Activated CD8-positive, alpha-beta memory T cell treated with anti-CD3 and anti-CD28 coated beads for 36 hours (primary cell): ENCODE data around the gene EP400. TPM values are rescaled to one million over a fixed set of nuclear protein-coding genes. Genes with fewer than 3 reads are reported as not detected.

Source experiments
- CTCF ChIA-PET: fragments of 350-600 bp; sonication (Branson Sonifier 250); formaldehyde crosslinking; loops from one replicate; lab custom pipeline; 2021; ENCODE audit warnings: antibody characterized with exemption; lab: Charles Lee
- POLR2A ChIA-PET: fragments of 350-600 bp; sonication (Branson Sonifier 250); formaldehyde crosslinking; loops from one replicate; lab custom pipeline; 2021; ENCODE audit warnings: antibody characterized with exemption; lab: Charles Lee
- total RNA-seq, 2 experiments: library from RNA; stranded (reverse); gene quantifications; one replicate each; pipeline ENCODE4 v1.2.3, GENCODE V29; 2021

The EP400 gene
- total RNA-seq, 2 experiments from 2014 or later: 48.8 to 49.0 TPM

DNA sequence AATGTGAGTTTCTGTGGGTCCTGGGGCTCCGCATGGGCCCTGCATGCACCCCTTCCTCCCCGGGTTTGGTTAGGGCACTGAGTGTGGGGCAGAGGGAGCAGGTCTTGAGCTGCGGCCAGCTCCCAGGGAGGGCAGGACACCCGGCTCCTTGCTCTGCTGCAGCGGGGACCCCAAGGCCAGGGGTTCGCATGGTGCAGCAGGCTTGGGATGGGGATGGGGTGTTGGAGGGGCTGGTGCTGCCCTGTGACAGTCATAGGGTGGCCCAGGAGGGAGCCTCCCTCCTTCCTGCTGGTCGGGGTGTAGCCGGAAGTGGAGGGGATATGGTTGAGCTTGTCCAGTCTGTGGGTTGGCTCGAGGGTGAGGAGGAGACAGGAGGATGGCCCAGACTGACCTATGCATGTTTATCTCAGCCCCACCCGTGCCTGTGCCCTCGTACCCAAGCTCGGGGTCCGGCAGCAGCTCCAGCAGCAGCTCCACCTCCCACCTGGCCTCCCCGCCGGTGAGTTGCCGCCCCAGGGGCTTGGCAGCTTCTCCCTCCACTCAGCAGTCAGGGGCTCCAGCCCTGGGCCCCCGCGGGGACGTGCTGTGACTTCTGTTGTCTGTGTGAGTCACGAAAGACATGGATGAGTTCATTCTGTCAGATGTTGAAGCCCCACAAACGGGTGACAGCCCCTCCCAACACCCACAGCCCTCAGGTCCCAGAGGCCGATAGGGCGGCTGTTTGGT is 39.3 kb upstream of the EP400 start:
- ChIA-PET POLR2A (no interaction called here), CTCF (no interaction called here)

DNA sequence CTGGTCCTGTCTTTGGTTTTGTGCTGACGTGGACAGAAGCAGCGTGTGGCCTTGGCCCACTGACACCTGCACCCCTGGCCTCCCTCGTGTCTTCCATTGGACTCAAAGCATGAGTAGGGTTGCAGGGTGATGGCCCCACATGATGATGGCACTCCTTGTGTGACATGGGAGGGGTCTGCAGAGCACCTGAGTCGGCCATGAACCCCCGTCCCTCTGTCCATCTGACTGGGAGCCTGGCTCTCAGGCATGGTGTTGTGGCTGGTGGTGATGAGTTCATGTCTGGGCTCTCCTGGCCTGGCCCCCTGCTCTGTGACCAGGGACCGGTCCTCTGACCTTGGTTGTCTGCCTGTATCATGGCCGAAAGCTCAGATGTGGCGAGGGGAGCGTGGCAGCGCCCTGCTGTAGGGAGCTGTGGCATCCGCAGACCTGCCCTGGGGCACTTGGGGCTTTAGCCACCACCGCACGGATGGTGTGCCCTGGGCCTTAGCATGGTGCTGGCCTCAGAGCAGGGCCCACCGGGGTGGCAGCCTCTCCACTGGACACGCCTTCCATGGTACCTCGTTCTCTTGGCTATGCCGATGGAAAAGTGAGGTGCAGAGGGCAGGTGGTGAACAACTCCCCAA is 38.6 kb upstream of the EP400 start:
- CTCF ChIA-PET: no interaction called here
- POLR2A ChIA-PET: no interaction called here

DNA sequence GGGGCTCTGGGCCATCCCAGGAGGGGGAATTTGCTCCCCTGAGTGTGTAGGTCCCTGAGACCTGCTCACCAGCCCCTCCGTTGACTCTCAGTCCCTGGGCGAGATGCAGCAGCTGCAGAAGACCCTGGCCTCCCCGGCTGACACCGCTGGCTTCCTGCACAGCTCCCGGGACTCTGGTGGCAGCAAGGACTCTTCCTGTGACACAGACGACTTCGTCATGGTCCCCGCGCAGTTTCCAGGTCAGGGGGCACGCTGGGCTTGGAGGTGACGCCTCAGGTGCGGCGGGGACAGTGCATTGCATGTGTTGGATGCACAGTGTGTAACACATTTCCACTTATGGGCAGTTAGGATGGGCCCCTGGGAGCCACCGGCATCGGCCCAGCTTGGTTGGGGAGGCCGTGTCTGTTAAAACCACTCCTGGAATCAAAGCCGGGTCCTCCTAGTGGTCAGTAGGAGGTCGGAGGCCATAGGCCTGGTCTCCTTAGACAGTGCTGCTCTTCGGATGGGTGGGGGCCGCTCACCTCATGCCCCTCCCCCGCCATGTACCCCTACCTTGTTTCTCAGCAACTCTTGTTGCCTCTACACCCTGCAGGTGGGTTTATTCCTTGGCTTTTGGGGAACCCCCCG is 37.8 kb upstream of the EP400 start:
- POLR2A ChIA-PET: no interaction called here
- CTCF ChIA-PET: no interaction called here

DNA sequence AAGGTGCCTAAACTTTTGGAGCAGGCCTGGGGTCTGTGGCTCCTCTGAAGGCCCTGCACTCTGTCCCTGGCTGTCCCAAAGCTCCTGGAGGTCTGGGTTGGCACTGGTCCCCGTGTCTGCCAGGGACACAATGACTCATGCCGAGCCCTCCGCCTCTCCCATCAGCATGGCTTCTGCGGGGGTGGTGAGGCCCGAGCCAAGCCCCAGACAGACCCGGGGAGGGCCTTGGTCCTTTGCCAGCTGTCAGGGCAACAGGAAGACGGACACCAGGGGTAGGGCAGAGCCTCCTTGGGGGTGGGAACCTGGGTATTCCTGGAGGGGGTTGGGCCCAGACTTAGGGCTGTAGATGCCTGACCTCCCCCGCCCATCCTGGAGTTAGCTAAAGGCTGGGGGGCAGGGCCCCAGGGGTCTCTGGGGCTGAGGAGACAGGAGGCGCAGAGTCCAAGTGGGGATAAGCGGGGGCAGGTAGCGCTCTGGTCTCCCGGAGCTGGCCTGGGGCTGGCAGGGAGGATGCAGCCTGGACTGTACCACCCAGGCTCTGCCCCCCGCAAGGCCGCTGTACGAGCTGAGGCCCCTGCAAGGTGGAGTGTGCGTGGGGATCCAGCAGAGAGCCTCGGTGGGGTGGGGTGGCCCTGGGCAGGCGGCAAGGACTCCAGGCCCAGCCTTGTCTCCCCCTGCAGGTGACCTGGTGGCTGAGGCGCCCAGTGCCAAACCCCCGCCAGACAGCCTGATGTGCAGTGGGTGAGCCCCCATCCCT is 37.0 kb upstream of the EP400 start:
- CTCF ChIA-PET: no interaction called here

DNA sequence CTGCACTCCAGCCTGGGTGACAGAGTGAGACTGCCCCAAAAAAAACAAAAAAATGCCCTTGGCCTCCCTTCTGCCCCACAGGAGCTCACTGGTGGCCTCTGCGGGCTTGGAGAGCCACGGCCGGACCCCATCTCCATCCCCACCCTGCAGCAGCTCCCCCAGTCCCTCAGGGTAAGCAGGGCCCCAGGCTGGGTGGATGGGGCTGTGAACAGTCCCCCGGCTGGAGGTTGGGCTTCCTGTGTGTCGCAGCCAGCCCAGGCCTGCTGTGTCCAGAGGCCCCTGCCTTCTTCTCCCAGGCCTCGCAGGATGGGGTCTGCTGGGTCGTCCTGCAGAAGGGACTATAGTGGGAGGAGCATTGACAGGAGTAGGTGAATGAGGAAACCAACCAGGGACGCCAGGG is 36.1 kb upstream of the EP400 start:
- POLR2A ChIA-PET: no interaction called here
- CTCF ChIA-PET: no interaction called here

More for the DNA sequence above, 37.0 kb upstream of the EP400 start:
- POLR2A ChIA-PET: interaction anchor here (0.6 kb wide), 1 partner anchor 657 kb away, joined by 3 read pairs; no protein-coding TSS in a partner anchor

DNA sequence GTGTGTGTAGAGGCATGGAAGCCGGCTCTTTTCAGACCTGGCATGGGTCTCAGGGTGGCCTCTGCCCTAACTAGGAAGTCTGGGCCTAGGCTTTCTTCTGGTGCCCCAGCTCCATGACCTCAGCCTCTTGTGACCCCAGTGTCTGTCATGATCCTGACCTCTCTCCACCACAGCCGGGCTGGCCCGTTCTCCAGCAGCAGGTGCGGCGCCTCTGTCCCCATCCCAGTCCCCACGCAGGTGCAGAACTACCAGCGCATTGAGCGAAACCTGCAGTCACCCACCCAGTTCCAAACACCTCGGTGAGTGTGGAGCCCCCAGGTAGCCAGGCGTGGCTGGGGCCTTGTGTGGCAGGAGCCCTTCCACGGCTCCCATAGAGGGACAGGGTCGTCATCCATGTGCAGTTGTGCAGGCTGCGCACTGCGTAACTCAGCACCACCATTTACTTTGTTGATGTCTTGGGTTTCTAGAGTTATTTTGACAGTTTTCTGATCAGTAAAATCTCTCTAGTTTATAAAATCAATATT is 35.5 kb upstream of the EP400 start:
- ChIA-PET POLR2A (no interaction called here), CTCF (no interaction called here)

DNA sequence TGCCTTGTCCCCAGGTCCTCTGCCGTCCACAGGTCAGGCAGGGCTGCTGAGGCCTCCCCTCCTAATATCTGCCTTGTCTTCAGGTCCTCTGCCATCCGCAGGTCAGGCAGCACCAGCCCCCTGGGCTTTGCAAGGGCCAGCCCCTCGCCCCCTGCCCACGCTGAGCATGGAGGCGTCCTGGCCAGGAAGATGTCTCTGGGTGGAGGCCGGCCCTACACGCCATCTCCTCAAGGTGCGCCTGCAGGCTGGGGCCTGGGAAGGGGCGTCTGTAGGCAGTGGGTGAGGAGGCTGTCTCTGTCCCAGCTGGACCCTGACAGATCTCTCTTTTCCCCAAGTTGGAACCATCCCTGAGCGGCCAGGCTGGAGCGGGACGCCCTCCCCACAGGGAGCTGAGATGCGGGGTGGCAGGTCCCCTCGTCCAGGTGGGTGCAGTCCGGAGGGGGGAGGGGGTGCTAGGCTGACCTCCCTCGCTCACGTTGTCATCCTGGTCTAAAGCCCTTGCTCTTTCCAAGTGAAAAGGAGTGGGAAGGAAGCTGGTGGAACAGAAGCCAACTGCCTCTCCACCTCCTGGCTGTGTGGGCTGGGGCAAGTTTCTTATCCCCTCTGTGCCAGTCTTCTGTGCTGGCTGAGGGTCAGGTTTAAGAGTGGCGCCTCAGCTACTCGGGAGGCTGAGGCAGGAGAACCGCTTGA is 34.6 kb upstream of the EP400 start:
- CTCF ChIA-PET: no interaction called here
- POLR2A ChIA-PET: interaction anchor here (0.5 kb wide), 1 partner anchor 73 kb away, joined by 6 read pairs; no protein-coding TSS in a partner anchor

DNA sequence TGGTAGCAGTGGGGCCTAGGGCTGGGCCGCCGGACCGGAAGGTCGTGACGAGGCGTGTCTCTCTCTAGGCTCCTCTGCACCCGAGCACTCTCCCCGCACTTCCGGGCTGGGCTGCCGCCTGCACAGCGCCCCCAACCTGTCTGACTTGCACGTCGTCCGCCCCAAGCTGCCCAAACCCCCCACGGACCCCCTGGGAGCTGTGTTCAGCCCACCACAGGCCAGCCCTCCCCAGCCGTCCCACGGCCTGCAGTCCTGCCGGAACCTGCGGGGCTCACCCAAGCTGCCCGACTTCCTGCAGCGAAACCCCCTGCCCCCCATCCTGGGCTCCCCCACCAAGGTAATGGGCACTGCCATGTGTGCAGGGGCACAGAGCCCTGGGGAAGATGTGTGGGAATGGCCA is 33.9 kb upstream of the EP400 start:
- ChIA-PET CTCF (no interaction called here), POLR2A (no interaction called here)

DNA sequence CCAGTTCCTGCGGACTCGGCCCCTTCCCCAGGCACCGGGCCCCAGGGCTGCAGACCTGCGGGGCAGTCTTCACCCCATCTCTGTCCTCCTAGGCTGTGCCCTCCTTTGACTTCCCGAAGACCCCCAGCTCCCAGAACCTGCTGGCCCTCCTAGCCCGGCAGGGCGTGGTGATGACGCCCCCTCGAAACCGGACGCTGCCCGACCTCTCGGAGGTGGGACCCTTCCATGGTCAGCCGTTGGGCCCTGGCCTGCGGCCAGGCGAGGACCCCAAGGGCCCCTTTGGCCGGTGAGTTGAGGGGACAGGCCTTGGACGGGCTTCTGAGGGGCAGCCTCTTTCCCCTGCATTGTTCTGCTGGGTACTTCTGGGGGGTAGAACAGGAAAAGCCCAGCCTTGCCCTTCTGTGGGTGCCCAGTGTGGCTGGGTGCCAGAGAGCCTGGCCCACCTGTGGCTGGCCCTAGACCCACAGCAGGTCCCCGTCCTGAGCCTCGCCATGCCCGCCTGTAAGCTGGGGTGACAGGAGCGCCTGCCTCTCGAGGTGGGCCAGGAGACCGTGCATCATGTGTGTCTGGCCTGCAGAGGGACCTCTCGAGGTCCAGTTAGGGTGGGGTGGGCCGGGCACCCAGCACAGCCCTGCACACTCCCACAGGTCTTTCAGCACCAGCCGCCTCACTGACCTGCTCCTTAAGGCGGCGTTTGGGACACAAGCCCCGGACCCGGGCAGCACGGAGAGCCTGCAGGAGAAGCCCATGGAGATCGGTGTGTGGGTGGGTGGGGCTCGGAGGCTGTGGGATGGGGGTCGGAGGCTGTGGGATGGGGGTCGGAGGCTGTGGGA is 33.2 kb upstream of the EP400 start:
- CTCF ChIA-PET: no interaction called here
- POLR2A ChIA-PET: no interaction called here

DNA sequence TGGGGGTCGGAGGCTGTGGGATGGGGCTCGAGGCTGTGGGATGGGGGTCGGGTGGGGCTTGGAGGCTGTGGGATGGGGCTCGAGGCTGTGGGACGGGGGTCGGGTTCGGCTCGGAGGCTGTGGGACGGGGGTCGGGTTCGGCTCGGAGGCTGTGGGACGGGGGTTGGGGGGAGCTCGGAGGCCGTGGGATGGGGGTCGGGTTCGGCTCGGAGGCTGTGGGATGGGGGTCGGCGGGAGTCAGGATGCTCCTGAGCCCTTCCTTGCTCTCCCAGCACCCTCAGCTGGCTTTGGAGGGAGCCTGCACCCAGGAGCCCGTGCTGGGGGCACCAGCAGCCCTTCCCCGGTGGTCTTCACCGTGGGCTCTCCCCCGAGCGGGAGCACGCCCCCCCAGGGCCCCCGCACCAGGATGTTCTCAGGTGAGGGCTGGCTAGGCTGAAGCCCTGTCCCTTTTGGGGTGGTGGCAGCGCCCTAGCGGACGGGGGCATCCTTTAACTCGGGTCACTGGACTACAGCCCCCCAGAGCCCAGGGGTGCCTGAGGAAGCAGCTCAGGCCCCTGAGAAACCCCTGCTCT is 32.5 kb upstream of the EP400 start:
- CTCF ChIA-PET: no interaction called here

DNA sequence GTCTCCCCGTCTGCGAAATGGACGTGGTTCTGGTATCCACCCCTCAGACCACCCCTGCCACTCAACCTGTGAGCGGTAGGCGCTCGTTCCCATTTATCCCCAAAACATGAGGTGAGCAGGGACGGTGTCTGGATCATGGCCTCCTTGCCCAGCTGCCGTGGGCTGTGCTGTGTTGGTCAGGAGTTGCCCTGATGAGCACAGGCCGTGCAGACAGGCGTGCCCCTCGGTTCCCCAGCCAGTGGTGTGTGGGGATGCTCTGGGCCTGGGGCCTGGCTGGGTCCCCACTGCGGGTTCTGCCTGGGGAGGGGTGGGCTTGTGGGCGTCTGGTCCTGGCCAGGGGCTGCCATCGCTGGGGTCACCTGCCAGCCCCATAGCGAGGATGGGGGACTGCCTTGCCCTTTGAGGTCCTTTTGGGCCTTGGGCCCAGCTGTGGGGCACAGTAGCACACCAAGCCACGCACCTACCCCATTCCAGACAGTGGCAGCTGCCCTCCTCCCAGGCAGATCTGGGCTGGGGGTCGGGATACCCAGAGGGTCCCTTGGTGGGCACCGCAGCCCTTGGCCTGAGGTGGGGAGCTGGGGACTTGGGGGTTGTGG is 31.9 kb upstream of the EP400 start:
- ChIA-PET CTCF (no interaction called here), POLR2A (no interaction called here)

More for the DNA sequence above, 32.5 kb upstream of the EP400 start:
- POLR2A ChIA-PET: no interaction called here

DNA sequence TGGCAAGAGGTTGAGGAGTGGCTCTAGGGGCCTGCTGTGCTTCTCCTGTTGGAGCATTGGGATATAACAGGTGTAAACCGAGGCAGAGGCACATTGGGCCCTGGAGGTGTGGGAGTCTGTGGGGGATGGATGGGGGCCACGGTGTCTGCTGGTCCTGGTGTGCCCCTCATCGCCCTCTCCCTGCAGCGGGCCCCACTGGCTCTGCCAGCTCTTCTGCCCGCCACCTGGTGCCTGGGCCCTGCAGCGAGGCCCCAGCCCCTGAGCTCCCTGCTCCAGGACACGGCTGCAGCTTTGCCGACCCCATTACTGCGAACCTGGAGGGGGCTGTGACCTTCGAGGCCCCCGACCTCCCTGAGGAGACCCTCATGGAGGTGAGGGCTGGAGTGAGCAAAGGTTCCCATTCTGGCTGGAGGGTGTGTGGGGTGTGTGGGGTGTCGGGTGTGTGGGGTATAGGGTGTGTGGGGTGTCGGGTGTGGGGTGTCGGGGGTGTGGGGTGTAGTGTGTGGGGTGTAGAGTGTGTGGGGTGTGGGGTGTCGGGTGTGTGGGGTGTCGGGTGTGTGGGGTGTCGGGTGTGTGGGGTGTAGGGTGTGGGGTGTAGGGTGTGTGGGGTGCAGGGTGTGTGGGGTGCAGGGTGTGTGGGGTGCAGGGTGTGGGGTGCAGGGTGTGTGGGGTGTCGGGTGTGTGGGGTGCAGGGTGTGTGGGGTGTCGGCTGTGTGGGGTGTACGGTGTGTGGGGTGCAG is 31.3 kb upstream of the EP400 start:
- ChIA-PET CTCF (no interaction called here), POLR2A (no interaction called here)

DNA sequence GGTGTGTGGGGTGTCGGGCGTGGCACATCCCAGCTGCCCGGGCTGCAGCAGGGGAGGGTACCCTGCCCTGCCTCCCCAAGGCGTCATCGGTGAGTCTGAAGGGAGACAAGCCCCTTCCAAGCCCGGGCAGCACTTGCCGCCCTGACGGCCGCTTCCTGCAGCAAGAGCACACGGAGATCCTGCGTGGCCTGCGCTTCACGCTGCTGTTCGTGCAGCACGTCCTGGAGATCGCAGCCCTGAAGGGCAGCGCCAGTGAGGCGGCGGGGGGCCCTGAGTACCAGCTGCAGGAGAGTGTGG is 30.7 kb upstream of the EP400 start:
- CTCF ChIA-PET: no interaction called here
- POLR2A ChIA-PET: no interaction called here

DNA sequence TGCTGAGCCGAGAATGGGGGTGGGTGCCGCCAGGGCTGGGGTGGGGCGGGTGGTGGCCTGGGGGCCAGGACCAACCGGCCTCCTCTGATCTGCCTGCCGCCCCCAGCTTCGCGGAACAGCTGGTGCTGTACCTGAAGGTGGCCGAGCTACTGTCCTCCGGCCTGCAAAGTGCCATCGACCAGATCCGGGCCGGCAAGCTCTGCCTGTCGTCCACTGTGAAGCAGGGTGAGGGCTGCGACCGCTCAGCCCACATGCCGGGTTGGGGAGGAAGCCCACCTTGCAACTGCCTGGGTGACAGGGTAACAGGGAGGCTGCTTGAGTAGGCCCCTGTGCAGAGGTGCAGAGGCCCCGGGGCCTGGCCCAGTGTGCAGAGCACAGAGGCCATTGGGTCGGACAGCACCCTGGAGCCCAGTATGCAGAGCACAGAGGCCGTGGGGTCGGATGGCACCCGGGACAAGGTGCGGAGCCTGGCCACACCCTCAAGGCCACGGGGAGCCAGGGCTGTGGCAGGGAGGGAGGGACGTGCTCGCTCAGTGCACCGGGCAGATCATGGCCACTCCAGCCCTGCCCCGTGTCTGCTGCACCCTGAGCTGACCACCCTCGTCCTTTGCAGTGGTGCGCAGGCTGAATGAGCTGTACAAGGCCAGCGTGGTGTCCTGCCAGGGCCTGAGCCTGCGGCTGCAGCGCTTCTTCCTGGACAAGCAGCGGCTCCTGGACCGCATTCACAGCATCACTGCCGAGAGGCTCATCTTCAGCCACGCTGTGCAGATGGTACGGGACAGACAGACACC is 30.2 kb upstream of the EP400 start:
- CTCF ChIA-PET: no interaction called here

DNA sequence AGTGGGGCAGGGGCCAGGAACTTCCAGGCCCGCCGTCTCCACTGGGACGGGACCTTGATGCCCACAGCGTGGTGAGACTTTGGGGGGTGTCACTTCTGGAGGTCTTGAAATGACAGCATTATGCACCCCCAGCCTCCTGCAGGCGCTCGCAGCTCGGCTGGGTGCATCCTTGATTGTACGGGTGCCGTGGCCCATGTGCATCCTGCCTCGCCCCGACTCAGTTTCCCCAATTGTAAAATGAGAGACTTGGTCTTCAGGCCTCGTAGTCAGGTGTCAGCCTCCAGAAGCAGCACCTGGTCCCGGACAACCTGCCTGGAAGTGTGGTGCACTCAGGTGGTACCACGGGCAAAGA is 29.6 kb upstream of the EP400 start:
- CTCF ChIA-PET: no interaction called here
- POLR2A ChIA-PET: no interaction called here

More for the DNA sequence above, 30.2 kb upstream of the EP400 start:
- POLR2A ChIA-PET: no interaction called here

DNA sequence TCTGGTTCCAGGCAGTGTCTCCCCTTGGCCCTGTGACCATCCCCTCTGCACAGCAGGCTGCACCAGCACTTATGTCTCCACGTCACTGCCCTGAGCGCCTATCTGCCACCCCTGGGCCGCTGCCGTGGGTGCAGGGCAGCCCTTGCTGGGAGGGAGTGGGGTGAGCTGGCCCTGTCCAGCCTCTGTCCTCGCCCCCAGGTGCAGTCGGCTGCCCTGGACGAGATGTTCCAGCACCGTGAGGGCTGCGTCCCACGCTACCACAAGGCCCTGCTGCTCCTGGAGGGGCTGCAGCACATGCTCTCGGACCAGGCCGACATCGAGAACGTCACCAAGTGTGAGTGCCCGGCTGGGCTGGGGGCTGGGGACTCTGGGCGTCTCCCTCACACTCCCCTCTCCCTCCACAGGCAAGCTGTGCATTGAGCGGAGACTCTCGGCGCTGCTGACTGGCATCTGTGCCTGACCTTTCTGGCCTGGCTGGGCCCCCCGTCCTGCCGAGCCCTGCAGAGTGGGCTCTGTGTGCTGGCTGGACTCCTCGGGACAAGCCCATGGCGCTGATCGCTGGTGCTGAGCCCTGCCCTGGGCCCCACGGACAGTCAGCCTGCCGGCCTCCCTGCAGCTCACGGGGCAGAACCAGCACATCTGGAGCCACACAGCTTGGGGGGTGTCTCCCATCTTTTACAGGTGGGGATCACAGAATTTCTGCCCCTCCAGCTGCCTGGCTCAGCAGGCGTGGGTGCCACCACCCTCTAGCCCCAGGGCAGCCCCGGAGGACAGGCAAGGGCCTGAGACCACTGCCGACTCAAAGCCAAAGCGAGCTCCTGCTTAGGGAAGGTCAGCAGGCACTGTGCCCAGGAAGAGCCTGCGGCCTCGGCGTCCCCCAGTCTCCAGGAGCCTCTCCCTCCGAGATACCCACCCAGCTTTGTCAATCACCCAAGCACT is 28.6 kb upstream of the EP400 start:
- POLR2A ChIA-PET: no interaction called here
- CTCF ChIA-PET: no interaction called here
